Caco-2 (cell line): Measurements from ENCODE around the gene EPHB6. TPM values are rescaled to one million over a fixed set of nuclear protein-coding genes. Genes with fewer than 3 reads are reported as not detected.

ENCODE experiments used
- BruUV-seq: library from RNA; stranded (reverse); fragments of 400-500 nt; replicated peaks from 2 replicates; lab custom pipeline; 2021; lab: Mats Ljungman, UMichigan
- CTCF ChIA-PET: fragments of 300-600 bp; sonication (Branson Sonifier 250); formaldehyde crosslinking; loops from one replicate; lab custom pipeline; 2022; ENCODE audit warnings: antibody characterized with exemption; lab: Charles Lee
- POLR2A ChIA-PET: fragments of 300-600 bp; sonication (Branson Sonifier 250); formaldehyde crosslinking; loops from one replicate; lab custom pipeline; 2022; ENCODE audit warnings: antibody characterized with exemption; lab: Charles Lee
- DNase-seq, 2 experiments: peaks; one replicate each; pipeline versions ENCODE4 v3.0.0 to v3.0.0-alpha.2; 2020 to 2022
- H3K27me3 ChIP-seq: replicated peaks from 2 replicates; pipeline ENCODE4 v1.6.0; 2011; ENCODE audit warnings: low read length; ENCODE audit not compliant: control insufficient read depth, insufficient read depth
- H3K36me3 ChIP-seq: 2 replicates; pipeline ENCODE4 v1.5.1; 2011; ENCODE audit warnings: low read length; ENCODE audit not compliant: control insufficient read depth, insufficient read depth
- H3K4me1 ChIP-seq: fragments of 250-450 bp; sonication (Bioruptor Pico); 2 replicates; pipeline ENCODE4 v1.5.1; 2020; ENCODE audit warnings: mild to moderate bottlenecking
- H3K4me3 ChIP-seq: 2 replicates; pipeline ENCODE4 v1.5.1; 2011; ENCODE audit warnings: low read depth, mild to moderate bottlenecking, control low read depth, low read length
- H3K9me3 ChIP-seq: fragments of 250-450 bp; sonication (Bioruptor Pico); 2 replicates; pipeline ENCODE4 v1.5.1; 2020; ENCODE audit warnings: mild to moderate bottlenecking, moderate library complexity
- H3K27ac Mint-ChIP-seq: one replicate; pipeline ENCODE4 v1.8.0; 2022; ENCODE audit warnings: mixed read lengths; ENCODE audit not compliant: unreplicated experiment
- H3K27me3 Mint-ChIP-seq: one replicate; pipeline ENCODE4 v1.8.0; 2022; ENCODE audit warnings: mixed read lengths; ENCODE audit not compliant: insufficient read depth, unreplicated experiment
- H3K36me3 Mint-ChIP-seq: one replicate; pipeline ENCODE4 v1.8.0; 2022; ENCODE audit warnings: mild to moderate bottlenecking, mixed read lengths; ENCODE audit not compliant: insufficient read depth, unreplicated experiment
- H3K4me1 Mint-ChIP-seq: one replicate; pipeline ENCODE4 v1.8.0; 2022; ENCODE audit warnings: low read depth, mixed read lengths; ENCODE audit not compliant: unreplicated experiment
- H3K4me3 Mint-ChIP-seq: one replicate; pipeline ENCODE4 v1.8.0; 2022; ENCODE audit warnings: mild to moderate bottlenecking, moderate library complexity, mixed read lengths; ENCODE audit not compliant: unreplicated experiment
- H3K9me3 Mint-ChIP-seq: one replicate; pipeline ENCODE4 v1.8.0; 2022; ENCODE audit warnings: mixed read lengths; ENCODE audit not compliant: unreplicated experiment
- CTCF ChIP-seq, 2 experiments: fragments of 200-600 bp in 1 of 2; IDR thresholded peaks; 1 replicate in 1 of 2; 2 replicates in 1 of 2; pipeline versions ENCODE4 v1.5.1 to v1.8.0; 2011 to 2022; ENCODE audit warnings: antibody characterized with exemption in 1 of 2, control low read depth in 1 of 2, inconsistent platforms in 1 of 2, low read depth in 1 of 2, low read length in 1 of 2, mild to moderate bottlenecking in 1 of 2, moderate library complexity in 1 of 2; ENCODE audit not compliant: insufficient read depth in 1 of 2, severe bottlenecking in 1 of 2, unreplicated experiment in 1 of 2
- intact Hi-C: fragments of 100-400 bp; cut with micrococcal nuclease; formaldehyde crosslinking; loops from one replicate; pipeline ENCODE4 v1.10.0; 2022; ENCODE audit not compliant: unreplicated experiment
- total RNA-seq: library from RNA; stranded (reverse); gene quantifications from 2 replicates; pipeline ENCODE4 v1.2.3, GENCODE V29; 2022

The EPHB6 gene
- total RNA-seq, 1 experiment from 2014 or later: 2.7 TPM

- intact Hi-C loops: loop anchor here (2.0 kb wide), 1 partner anchor 101 kb away; no protein-coding TSS in a partner anchor
- peaks cover 6% of the 10 kb centered on the region; the same call in 1 of the 2 replicates for H3K4me1 ChIP-seq
- peaks cover 7% of the 10 kb centered on the region for H3K4me1 Mint-ChIP-seq
- no peaks in the 10 kb centered on the region for H3K9me3 ChIP-seq
- H3K27ac Mint-ChIP-seq: no peak overlapping the region
- H3K36me3 ChIP-seq: no peaks in the 10 kb centered on the region
- no peak overlapping the region for H3K4me3 ChIP-seq
- CTCF ChIA-PET: interaction anchor here (0.6 to 1.6 kb wide), 2 partner anchors 167 to 359 kb away, joined by 7 to 8 read pairs; no protein-coding TSS in a partner anchor
- no peaks in the 10 kb centered on the region for H3K36me3 Mint-ChIP-seq
- H3K4me3 Mint-ChIP-seq: peak overlapping the region; percentile 91
- H3K27me3 ChIP-seq: no peaks in the 10 kb centered on the region; the same call in none of the 2 replicates
- no peak for DNase-seq
- no TSS peak for BruUV-seq
- TF ChIP-seq CTCF (IDR thresholded peaks at IDR 0.05; ENCODE audit: insufficient read depth in 1 of 2, low read depth in 1 of 2, low read length in 1 of 2, severe bottlenecking in 1 of 2, unreplicated experiment in 1 of 2): no peak
- H3K9me3 Mint-ChIP-seq: no peaks in the 10 kb centered on the region
- H3K27me3 Mint-ChIP-seq: peaks cover 14% of the 10 kb centered on the region
- POLR2A ChIA-PET: no interaction called here
Measured at GRCh38 chr7:142855756-142856564, 1.1 kb downstream of the EPHB6 start.

- ChIA-PET CTCF (interaction anchor here (0.9 kb wide), 1 partner anchor 11 kb away, joined by 3 read pairs; no protein-coding TSS in a partner anchor), POLR2A (no interaction called here)
- Histone ChIP-seq H3K4me1 (peaks cover 6% of the 10 kb centered on the region; the same call in 1 of the 2 replicates), H3K36me3 (no peaks in the 10 kb centered on the region), H3K9me3 (no peaks in the 10 kb centered on the region), H3K4me3 (no peak overlapping the region), H3K27me3 (no peaks in the 10 kb centered on the region; the same call in none of the 2 replicates)
- Mint-ChIP-seq H3K27me3 (peaks cover 11% of the 10 kb centered on the region), H3K36me3 (no peaks in the 10 kb centered on the region), H3K4me1 (peaks cover 7% of the 10 kb centered on the region), H3K9me3 (no peaks in the 10 kb centered on the region), H3K4me3 (no peak overlapping the region), H3K27ac (no peak overlapping the region)
- no peak for DNase-seq
- no peak for TF ChIP-seq CTCF (IDR thresholded peaks at IDR 0.05; ENCODE audit: insufficient read depth in 1 of 2, low read depth in 1 of 2, low read length in 1 of 2, severe bottlenecking in 1 of 2, unreplicated experiment in 1 of 2)
- BruUV-seq: no TSS peak
- intact Hi-C loops: no loop called here
Measured at GRCh38 chr7:142856565-142857245, 1.8 kb downstream of the EPHB6 start.

- Mint-ChIP-seq H3K4me3 (no peak overlapping the region), H3K27ac (no peak overlapping the region), H3K27me3 (peaks cover 9% of the 10 kb centered on the region), H3K36me3 (no peaks in the 10 kb centered on the region), H3K4me1 (peaks cover 7% of the 10 kb centered on the region), H3K9me3 (no peaks in the 10 kb centered on the region)
- CTCF ChIA-PET: interaction anchor here (0.9 kb wide), 1 partner anchor 10 kb away, joined by 3 read pairs; no protein-coding TSS in a partner anchor
- Histone ChIP-seq H3K4me3 (no peak overlapping the region), H3K27me3 (no peaks in the 10 kb centered on the region; the same call in 1 of the 2 replicates), H3K9me3 (no peaks in the 10 kb centered on the region), H3K36me3 (no peaks in the 10 kb centered on the region), H3K4me1 (peaks cover 6% of the 10 kb centered on the region; the same call in 1 of the 2 replicates)
- no peak for TF ChIP-seq CTCF (IDR thresholded peaks at IDR 0.05; ENCODE audit: insufficient read depth in 1 of 2, low read depth in 1 of 2, low read length in 1 of 2, severe bottlenecking in 1 of 2, unreplicated experiment in 1 of 2)
- DNase-seq: no peak
- POLR2A ChIA-PET: no interaction called here
- intact Hi-C loops: no loop called here
- BruUV-seq: no TSS peak
Measured at GRCh38 chr7:142857625-142858024, 2.7 kb downstream of the EPHB6 start.
